IMR-90 (cell line): ENCODE measurements around the gene AGPAT1. TPM values are rescaled to one million over a fixed set of nuclear protein-coding genes. Genes with fewer than 3 reads are reported as not detected.
A peak's percentile ranks its signal among the peaks of the same experiment; 100 is the strongest.

ENCODE experiments used
- ATAC-seq: fragments of 200-7000 bp; cut with Tn5 transposase; 2 replicates; pipeline ENCODE4 v1.9.1; 2020; ENCODE audit warnings: low read depth, mild to moderate bottlenecking, moderate library complexity
- BruUV-seq: library from RNA; stranded (reverse); fragments of 400-500 nt; replicated peaks from 2 replicates; lab custom pipeline; 2021; lab: Mats Ljungman, UMichigan
- CTCF ChIA-PET: fragments of 300-600 bp; formaldehyde crosslinking; extraction: SDS; loops from one replicate; lab custom pipeline; 2021; ENCODE audit warnings: antibody characterized with exemption; lab: Yijun Ruan, JAX
- POLR2A ChIA-PET: fragments of 300-600 bp; sonication (Branson Sonifier 250); formaldehyde crosslinking; loops from one replicate; lab custom pipeline; 2022; ENCODE audit warnings: antibody characterized with exemption; ENCODE audit not compliant: unreplicated experiment; lab: Charles Lee
- DNase-seq: peaks from one replicate; pipeline ENCODE4 v3.0.0; 2013
- H2AFZ ChIP-seq: replicated peaks from 2 replicates; pipeline ENCODE3; 2013; ENCODE audit warnings: low read length, mild to moderate bottlenecking; ENCODE audit not compliant: poor library complexity
- H2AK5ac ChIP-seq: 2 replicates; pipeline ENCODE4 v1.6.1; 2013; ENCODE audit warnings: low read depth, low read length, inconsistent platforms
- H2AK9ac ChIP-seq: replicated peaks from 2 replicates; pipeline ENCODE3; 2013; ENCODE audit warnings: mild to moderate bottlenecking, low read depth, low read length, moderate library complexity; ENCODE audit not compliant: poor library complexity
- H2BK120ac ChIP-seq: 2 replicates; pipeline ENCODE4 v1.6.1; 2013; ENCODE audit warnings: low read depth, low read length, inconsistent platforms
- H2BK15ac ChIP-seq: 3 replicates; pipeline ENCODE4 v1.6.1; 2013; ENCODE audit warnings: low read depth, low read length, inconsistent platforms
- H2BK20ac ChIP-seq: 2 replicates; pipeline ENCODE4 v1.6.1; 2013; ENCODE audit warnings: low read depth, mild to moderate bottlenecking, inconsistent platforms, low read length, moderate library complexity
- H2BK5ac ChIP-seq: 2 replicates; pipeline ENCODE4 v1.6.1; 2013; ENCODE audit warnings: mild to moderate bottlenecking, low read depth, low read length, inconsistent platforms; ENCODE audit not compliant: poor library complexity, severe bottlenecking
- H3K14ac ChIP-seq: replicated peaks from 2 replicates; pipeline ENCODE4 v1.6.1; 2013; ENCODE audit warnings: low read depth, low read length, inconsistent platforms
- H3K18ac ChIP-seq: 2 replicates; pipeline ENCODE4 v1.6.1; 2013; ENCODE audit warnings: low read depth, low read length, control low read depth
- H3K23ac ChIP-seq: 2 replicates; pipeline ENCODE4 v1.6.1; 2013; ENCODE audit warnings: low read depth, low read length, inconsistent platforms
- H3K27ac ChIP-seq: 2 replicates; pipeline ENCODE4 v1.5.1; 2013; ENCODE audit warnings: mild to moderate bottlenecking, control low read depth, low read length; ENCODE audit not compliant: insufficient read depth
- H3K27me3 ChIP-seq: 2 replicates; pipeline ENCODE4 v1.6.1; 2013; ENCODE audit warnings: low read length; ENCODE audit not compliant: control insufficient read depth, insufficient read depth
- H3K36me3 ChIP-seq: 2 replicates; pipeline ENCODE4 v1.6.1; 2013; ENCODE audit warnings: low read length, mixed read lengths; ENCODE audit not compliant: control insufficient read depth, insufficient read depth
- H3K4ac ChIP-seq: 2 replicates; pipeline ENCODE4 v1.6.1; 2013; ENCODE audit warnings: low read depth, low read length, inconsistent platforms
- H3K4me1 ChIP-seq: 2 replicates; pipeline ENCODE4 v1.6.1; 2013; ENCODE audit warnings: low read length, mixed read lengths; ENCODE audit not compliant: control insufficient read depth, insufficient read depth
- H3K4me2 ChIP-seq: 2 replicates; pipeline ENCODE4 v1.6.1; 2013; ENCODE audit warnings: low read depth, mild to moderate bottlenecking, control low read depth, low read length, moderate library complexity
- H3K4me3 ChIP-seq: 2 replicates; pipeline ENCODE4 v1.5.1; 2013; ENCODE audit warnings: low read depth, mild to moderate bottlenecking, control low read depth, low read length, moderate library complexity; ENCODE audit not compliant: insufficient read depth
- H3K56ac ChIP-seq: 2 replicates; pipeline ENCODE4 v1.6.1; 2013; ENCODE audit warnings: low read length, inconsistent platforms; ENCODE audit not compliant: insufficient read depth; ENCODE audit errors: extremely low read depth
- H3K79me1 ChIP-seq, 2 experiments: 2 replicates each; pipeline ENCODE4 v1.6.1; 2013; ENCODE audit warnings: low read length in 2 of 2, inconsistent platforms in 1 of 2, low read depth in 1 of 2
- H3K9ac ChIP-seq: 2 replicates; pipeline ENCODE4 v1.6.1; 2013; ENCODE audit warnings: low read depth, low read length, control low read depth
- H3K9me1 ChIP-seq: 2 replicates; pipeline ENCODE4 v1.6.1; 2013; ENCODE audit warnings: low read length, inconsistent platforms; ENCODE audit not compliant: insufficient read depth
- H3K9me3 ChIP-seq: 2 replicates; pipeline ENCODE4 v1.6.1; 2013; ENCODE audit warnings: low read length; ENCODE audit not compliant: control insufficient read depth, insufficient read depth
- H4K20me1 ChIP-seq: 2 replicates; pipeline ENCODE4 v1.6.1; 2013; ENCODE audit warnings: low read length, inconsistent platforms; ENCODE audit not compliant: insufficient read depth
- H4K5ac ChIP-seq: 2 replicates; pipeline ENCODE4 v1.6.1; 2013; ENCODE audit warnings: mild to moderate bottlenecking, low read depth, low read length, control low read depth
- H4K8ac ChIP-seq, 2 experiments: 2 replicates each; pipeline ENCODE4 v1.6.1; 2013; ENCODE audit warnings: low read depth in 2 of 2, low read length in 2 of 2, control low read depth in 1 of 2, inconsistent platforms in 1 of 2
- H4K91ac ChIP-seq: 2 replicates; pipeline ENCODE4 v1.6.1; 2013; ENCODE audit warnings: low read depth, low read length, inconsistent platforms; ENCODE audit not compliant: insufficient read depth
- BHLHE40 ChIP-seq: fragments of 150-350 bp; IDR thresholded peaks from 2 replicates; pipeline ENCODE4 v1.6.1; 2016; ENCODE audit warnings: mild to moderate bottlenecking, low read depth, low read length
- POLR2A ChIP-seq: IDR thresholded peaks from 2 replicates; pipeline ENCODE4 v1.6.1; 2012; ENCODE audit warnings: mild to moderate bottlenecking, low read depth, low read length
- RAD21 ChIP-seq: IDR thresholded peaks from 2 replicates; pipeline ENCODE4 v1.6.1; 2012; ENCODE audit warnings: low read length, improper control_type of control experiment
- RCOR1 ChIP-seq: IDR thresholded peaks from 2 replicates; pipeline ENCODE4 v1.6.1; 2012; ENCODE audit warnings: mild to moderate bottlenecking, low read length, improper control_type of control experiment; ENCODE audit not compliant: insufficient replicate concordance
- RFX5 ChIP-seq: IDR thresholded peaks from 2 replicates; pipeline ENCODE4 v1.8.0; 2012; ENCODE audit warnings: low read depth, mild to moderate bottlenecking, low read length, moderate library complexity
- WGBS, 2 experiments: methylation state at CpG; one replicate each; pipeline versions ENCODE4 v1.1.5 to v1.1.7; 2013; ENCODE audit warnings: missing lambda C conversion rate in 2 of 2; ENCODE audit not compliant: insufficient read length in 1 of 2; ENCODE audit errors: extremely low coverage in 2 of 2; 5-methylcytosine and 5-hydroxymethylcytosine counted together
- dilution Hi-C: fragments of 300-500 bp; cut with HindIII; formaldehyde crosslinking; loops from one replicate; pipeline ENCODE4 v1.14.3; 2018; ENCODE audit warnings: low sequenced_read_pairs; ENCODE audit not compliant: unreplicated experiment
- in situ Hi-C: fragments of 300-500 bp; cut with MboI; formaldehyde crosslinking; loops from 3 replicates; pipeline ENCODE4 v1.14.3; 2019; ENCODE audit warnings: low sequenced_read_pairs, inconsistent platforms, mixed read lengths
- intact Hi-C: fragments of 100-400 bp; cut with micrococcal nuclease; formaldehyde crosslinking; loops from 2 replicates; pipeline ENCODE4 v1.10.0; 2022
- polyA plus RNA-seq, 3 experiments: library from polyadenylated mRNA; depleted of rRNA; stranded (reverse); fragments of >200 nt; gene quantifications; 2 replicates each; pipeline ENCODE4 v1.2.3, GENCODE V29; 2012; ENCODE audit warnings: low replicate concordance in 1 of 3
- total RNA-seq: library from RNA; depleted of rRNA; stranded (reverse); fragments of >200 nt; gene quantifications from 2 replicates; pipeline ENCODE4 v1.2.3, GENCODE V29; 2012

The AGPAT1 gene
- total and polyA plus RNA-seq, 2 of the 4 experiments (the other 2 are of a cell fraction), result 27.2 to 116 TPM

GRCh38 chr6:32140420-32141046 is 35.4 kb downstream of the AGPAT1 start:
- peak; percentile 48 for ATAC-seq
- DNase-seq, result no peak
- POLR2A ChIA-PET, result no interaction called here
- Histone ChIP-seq H3K27me3 (peaks cover 1% of the 10 kb centered on the region; the same call in 1 of the 2 replicates), H3K36me3 (no peaks in the 10 kb centered on the region), H2AK9ac (no peak overlapping the region), H3K14ac (no peak overlapping the region), H2BK120ac (no peak overlapping the region), H4K5ac (no peak overlapping the region), H3K9me1 (no peaks in the 10 kb centered on the region; the same call in 1 of the 2 replicates), H3K23ac (no peak overlapping the region), H3K9me3 (no peaks in the 10 kb centered on the region), H3K4me3 (no peak overlapping the region), H4K8ac (no peak overlapping the region), H2BK15ac (no peak overlapping the region), H3K18ac (no peak overlapping the region), H4K20me1 (no peaks in the 10 kb centered on the region), H3K4me2 (no peak overlapping the region; the same call in 1 of the 2 replicates), H3K4me1 (peaks cover 7% of the 10 kb centered on the region; the same call in 1 of the 2 replicates), H3K56ac (no peak overlapping the region), H3K4ac (no peak overlapping the region), H2AK5ac (no peak overlapping the region), H3K79me1 (no peaks in the 10 kb centered on the region), H4K91ac (no peak overlapping the region), H3K9ac (no peak overlapping the region), H2BK5ac (no peak overlapping the region), H3K27ac (no peak overlapping the region), H2BK20ac (no peak overlapping the region), H2AFZ (no peak overlapping the region)
- CTCF ChIA-PET, result interaction anchor here (0.9 kb wide), 1 partner anchor 21 kb away, joined by 3 read pairs; no protein-coding TSS in a partner anchor
- in situ Hi-C loops, result no loop called here
- dilution Hi-C loops, result no loop called here
- TF ChIP-seq BHLHE40, result no peak
- TF ChIP-seq RAD21, result no peak
- TF ChIP-seq POLR2A, result no peak
- no peak for TF ChIP-seq RCOR1
- TF ChIP-seq RFX5, result no peak
- BruUV-seq, result no TSS peak
- intact Hi-C loops, result no loop called here
- 60% methylated on average over 1 of the region's 5 CpGs; no CpG with 5 or more reads in 1 of the 2 experiments for WGBS, 2 experiments
